Measurements from ENCODE around the gene DUOXA2. TPM values are rescaled to one million over a fixed set of nuclear protein-coding genes. Genes with fewer than 3 reads are reported as not detected.

The DUOXA2 gene
- total RNA-seq, 1 experiment from 2014 or later: 1.6 TPM

GRCh38 chr15:45121020-45121419 lies 6.9 kb downstream of the DUOXA2 start:
- CTCF ChIA-PET: no interaction called here
- H3K4me1 Mint-ChIP-seq (ENCODE audit: low read depth, unreplicated experiment): peaks cover 31% of the 10 kb centered on the region

GRCh38 chr15:45121706-45122417 lies 7.7 kb downstream of the DUOXA2 start:
- Histone ChIP-seq H3K9me3 (no peaks in the 10 kb centered on the region), H3K4me3 (ENCODE audit: low read depth, low read length) (no peak overlapping the region), H3K4me1 (peaks cover 21% of the 10 kb centered on the region; the same call in 1 of the 2 replicates), H3K36me3 (ENCODE audit: control insufficient read depth, insufficient read depth, low read length) (no peaks in the 10 kb centered on the region), H3K27me3 (replicated peaks; ENCODE audit: control insufficient read depth, insufficient read depth, low read length) (no peaks in the 10 kb centered on the region)
- intact Hi-C loops (cut with micrococcal nuclease; ENCODE audit: unreplicated experiment): no loop called here
- Mint-ChIP-seq H3K9me3 (ENCODE audit: unreplicated experiment) (peaks cover 12% of the 10 kb centered on the region), H3K27ac (ENCODE audit: unreplicated experiment) (no peak overlapping the region), H3K27me3 (ENCODE audit: insufficient read depth, unreplicated experiment) (no peaks in the 10 kb centered on the region), H3K4me3 (ENCODE audit: unreplicated experiment) (no peak overlapping the region), H3K36me3 (ENCODE audit: insufficient read depth, unreplicated experiment) (peaks cover 5% of the 10 kb centered on the region), H3K4me1 (ENCODE audit: low read depth, unreplicated experiment) (peaks cover 36% of the 10 kb centered on the region)
- DNase-seq: no peak
- no TSS peak for BruUV-seq (replicated peaks)
- ChIA-PET CTCF (interaction anchor here (0.6 to 1.5 kb wide), 2 partner anchors 39 to 41 kb away, joined by 3 to 5 read pairs; no protein-coding TSS in a partner anchor), POLR2A (no interaction called here)
- TF ChIP-seq CTCF (IDR thresholded peaks at IDR 0.05; ENCODE audit: insufficient read depth in 1 of 2, low read depth in 1 of 2, low read length in 1 of 2, severe bottlenecking in 1 of 2, unreplicated experiment in 1 of 2): no peak

More at GRCh38 chr15:45121020-45121419, 6.9 kb downstream of the DUOXA2 start:
- no peak overlapping the region for H3K4me3 Mint-ChIP-seq (ENCODE audit: unreplicated experiment)
- intact Hi-C loops (cut with micrococcal nuclease; ENCODE audit: unreplicated experiment): no loop called here
- no peak for TF ChIP-seq CTCF (IDR thresholded peaks at IDR 0.05; ENCODE audit: insufficient read depth in 1 of 2, low read depth in 1 of 2, low read length in 1 of 2, severe bottlenecking in 1 of 2, unreplicated experiment in 1 of 2)
- BruUV-seq (replicated peaks): no TSS peak
- H3K36me3 Mint-ChIP-seq (ENCODE audit: insufficient read depth, unreplicated experiment): peaks cover 5% of the 10 kb centered on the region
- POLR2A ChIA-PET: no interaction called here
- no peak overlapping the region for H3K27ac Mint-ChIP-seq (ENCODE audit: unreplicated experiment)
- no peaks in the 10 kb centered on the region for H3K36me3 ChIP-seq (ENCODE audit: control insufficient read depth, insufficient read depth, low read length)
- H3K9me3 Mint-ChIP-seq (ENCODE audit: unreplicated experiment): peaks cover 7% of the 10 kb centered on the region
- H3K27me3 ChIP-seq (replicated peaks; ENCODE audit: control insufficient read depth, insufficient read depth, low read length): no peaks in the 10 kb centered on the region
- H3K4me1 ChIP-seq: peaks cover 21% of the 10 kb centered on the region; the same call in 1 of the 2 replicates
- H3K4me3 ChIP-seq (ENCODE audit: low read depth, low read length): no peak overlapping the region
- no peaks in the 10 kb centered on the region for H3K9me3 ChIP-seq
- DNase-seq: no peak
- no peaks in the 10 kb centered on the region for H3K27me3 Mint-ChIP-seq (ENCODE audit: insufficient read depth, unreplicated experiment)

- BruUV-seq (replicated peaks): no TSS peak
- Mint-ChIP-seq H3K36me3 (ENCODE audit: insufficient read depth, unreplicated experiment) (peaks cover 5% of the 10 kb centered on the region), H3K27ac (ENCODE audit: unreplicated experiment) (no peak overlapping the region), H3K27me3 (ENCODE audit: insufficient read depth, unreplicated experiment) (no peaks in the 10 kb centered on the region), H3K4me1 (ENCODE audit: low read depth, unreplicated experiment) (peaks cover 34% of the 10 kb centered on the region), H3K9me3 (ENCODE audit: unreplicated experiment) (peaks cover 12% of the 10 kb centered on the region), H3K4me3 (ENCODE audit: unreplicated experiment) (no peak overlapping the region)
- DNase-seq: no peak
- CTCF ChIA-PET: interaction anchor here (0.6 to 1.5 kb wide), 4 partner anchors 8 to 40 kb away, joined by 3 to 5 read pairs (median 4); partner anchors contain the start of genes DUOX2 and DUOXA2
- Histone ChIP-seq H3K27me3 (replicated peaks; ENCODE audit: control insufficient read depth, insufficient read depth, low read length) (no peaks in the 10 kb centered on the region), H3K9me3 (no peaks in the 10 kb centered on the region), H3K4me1 (peaks cover 19% of the 10 kb centered on the region; the same call in 1 of the 2 replicates), H3K36me3 (ENCODE audit: control insufficient read depth, insufficient read depth, low read length) (no peaks in the 10 kb centered on the region), H3K4me3 (ENCODE audit: low read depth, low read length) (no peak overlapping the region)
- no peak for TF ChIP-seq CTCF (IDR thresholded peaks at IDR 0.05; ENCODE audit: insufficient read depth in 1 of 2, low read depth in 1 of 2, low read length in 1 of 2, severe bottlenecking in 1 of 2, unreplicated experiment in 1 of 2)
- intact Hi-C loops (cut with micrococcal nuclease; ENCODE audit: unreplicated experiment): no loop called here
- POLR2A ChIA-PET: no interaction called here
Measured at GRCh38 chr15:45122719-45123118, 8.6 kb downstream of the DUOXA2 start.
